NOMO-1 treated with dmso at 0.1 percent for 144 hours (cell line): Measurements from ENCODE around the gene GOLGA2.

Experiments used
- DNase-seq: peaks from one replicate; lab custom pipeline; 2025; ENCODE audit not compliant: unreplicated experiment; lab: John Stamatoyannopoulos, UW

GOLGA2 gene

GRCh38 chr9:128260340-128260739, 15.5 kb downstream of the GOLGA2 start:
- DNase-seq: no peak

- no peak for DNase-seq
Measured at GRCh38 chr9:128259156-128259555, 16.7 kb downstream of the GOLGA2 start.

- no peak for DNase-seq
Measured at GRCh38 chr9:128258326-128258725, 17.5 kb downstream of the GOLGA2 start.

DNA sequence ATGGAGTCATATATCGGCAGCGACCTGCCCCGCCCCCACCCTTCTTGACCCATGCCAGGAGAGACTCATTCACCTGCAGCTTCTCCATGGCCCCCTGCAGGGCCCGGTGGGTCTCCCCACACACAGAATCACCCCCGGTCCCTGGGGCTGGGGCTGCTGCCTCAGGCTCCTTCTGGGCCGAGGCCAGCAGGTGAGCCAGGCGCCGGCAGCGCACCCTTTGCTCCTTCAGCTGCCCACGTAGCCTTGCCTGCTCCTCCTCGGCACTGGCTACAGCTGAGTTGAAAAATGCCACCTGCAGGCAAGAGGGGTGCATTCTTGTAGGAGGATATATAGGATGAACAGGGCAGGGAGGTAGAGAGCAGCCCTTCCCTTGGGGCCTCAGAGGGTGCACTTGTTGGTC, 17.9 kb downstream of the GOLGA2 start:
- DNase-seq: no peak

DNA sequence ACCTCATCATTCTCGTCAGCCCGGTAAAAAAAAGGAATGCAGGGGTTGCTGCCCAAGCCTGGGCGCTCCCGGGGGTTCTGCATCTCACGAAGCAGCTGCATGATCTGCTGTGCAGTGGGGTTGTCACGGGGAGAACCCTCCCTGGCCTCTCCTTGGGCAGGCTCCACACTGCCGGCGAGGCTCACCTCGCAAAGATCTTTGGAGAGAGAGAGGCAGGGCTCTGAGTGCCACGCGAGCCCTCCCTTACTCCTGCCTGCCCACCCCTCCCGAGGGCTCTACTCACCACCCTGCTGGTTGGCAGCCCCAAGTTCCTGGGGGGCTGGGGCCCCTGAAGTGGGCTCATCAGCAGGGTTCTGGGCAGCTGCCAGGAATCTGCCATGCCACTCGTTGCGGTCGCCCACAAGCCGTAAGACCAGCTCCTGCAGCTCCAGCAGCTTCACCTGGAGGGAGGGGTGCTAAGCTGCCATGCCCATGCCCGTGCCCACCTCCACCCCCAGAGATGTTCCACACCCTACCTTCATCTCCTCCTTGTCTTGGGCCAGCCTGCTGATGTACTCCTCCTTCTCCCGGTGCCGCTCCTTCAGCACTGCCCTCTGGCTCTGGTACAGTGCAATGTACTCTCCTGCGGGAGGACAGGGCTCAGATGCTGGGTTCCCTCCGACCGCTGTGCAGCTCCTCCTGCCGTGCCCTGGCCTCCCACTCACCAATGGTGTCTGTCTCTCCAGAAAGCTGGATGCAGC, 18.6 kb downstream of the GOLGA2 start:
- no peak for DNase-seq

DNA sequence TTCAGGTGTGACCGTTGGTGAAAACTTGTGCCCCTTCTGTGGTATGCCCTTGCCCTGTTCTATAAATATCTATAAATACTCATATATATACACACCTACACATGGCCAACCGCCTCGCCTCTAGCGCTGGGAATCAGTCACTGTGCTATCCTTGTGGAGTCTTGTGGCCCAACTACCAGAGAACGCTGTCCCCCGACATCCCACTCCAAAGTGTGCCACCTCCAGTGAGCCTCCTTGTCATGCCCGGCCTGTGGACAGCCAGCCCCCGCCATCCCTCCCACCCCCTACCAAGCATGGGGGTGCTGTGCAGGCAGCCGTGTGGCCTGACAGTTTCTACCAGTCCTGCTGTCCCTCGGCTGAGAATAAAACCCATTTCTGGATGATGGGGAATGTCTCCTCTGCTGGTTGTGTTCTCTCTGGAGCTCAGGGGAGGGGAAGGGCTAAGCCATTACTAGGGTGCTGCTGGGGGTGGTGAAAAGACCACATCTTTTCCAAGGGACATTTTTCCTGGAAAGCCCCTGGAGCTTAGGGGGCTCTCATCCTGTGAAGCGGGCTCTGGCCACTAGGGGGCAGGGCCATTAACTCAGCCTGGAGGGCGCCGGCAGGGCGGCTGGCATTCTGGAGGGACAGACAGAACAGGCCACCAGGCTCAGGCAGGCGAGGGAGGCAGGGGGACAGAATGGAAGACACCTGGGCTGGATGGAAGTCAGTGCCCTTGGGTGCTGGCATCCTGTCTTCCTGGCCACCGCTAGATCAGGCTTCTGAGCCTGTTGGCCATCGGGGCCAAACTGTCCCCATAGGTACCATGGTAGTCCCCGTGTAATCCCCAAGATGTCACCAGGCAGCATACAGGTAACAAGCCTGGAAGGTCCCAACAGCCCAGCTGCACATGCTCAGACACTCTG, 20.7 kb downstream of the GOLGA2 start:
- no peak for DNase-seq

- no peak for DNase-seq
Measured at GRCh38 chr9:128254362-128254761, 21.4 kb downstream of the GOLGA2 start.

- no peak for DNase-seq
Measured at GRCh38 chr9:128253991-128254346, 21.8 kb downstream of the GOLGA2 start.

- DNase-seq: no peak
Measured at GRCh38 chr9:128253140-128253990, 22.4 kb downstream of the GOLGA2 start.

GRCh38 chr9:128252317-128253139, 23.3 kb downstream of the GOLGA2 start:
- DNase-seq: no peak

- no peak for DNase-seq
Measured at GRCh38 chr9:128251732-128252100, 24.1 kb downstream of the GOLGA2 start.

DNA sequence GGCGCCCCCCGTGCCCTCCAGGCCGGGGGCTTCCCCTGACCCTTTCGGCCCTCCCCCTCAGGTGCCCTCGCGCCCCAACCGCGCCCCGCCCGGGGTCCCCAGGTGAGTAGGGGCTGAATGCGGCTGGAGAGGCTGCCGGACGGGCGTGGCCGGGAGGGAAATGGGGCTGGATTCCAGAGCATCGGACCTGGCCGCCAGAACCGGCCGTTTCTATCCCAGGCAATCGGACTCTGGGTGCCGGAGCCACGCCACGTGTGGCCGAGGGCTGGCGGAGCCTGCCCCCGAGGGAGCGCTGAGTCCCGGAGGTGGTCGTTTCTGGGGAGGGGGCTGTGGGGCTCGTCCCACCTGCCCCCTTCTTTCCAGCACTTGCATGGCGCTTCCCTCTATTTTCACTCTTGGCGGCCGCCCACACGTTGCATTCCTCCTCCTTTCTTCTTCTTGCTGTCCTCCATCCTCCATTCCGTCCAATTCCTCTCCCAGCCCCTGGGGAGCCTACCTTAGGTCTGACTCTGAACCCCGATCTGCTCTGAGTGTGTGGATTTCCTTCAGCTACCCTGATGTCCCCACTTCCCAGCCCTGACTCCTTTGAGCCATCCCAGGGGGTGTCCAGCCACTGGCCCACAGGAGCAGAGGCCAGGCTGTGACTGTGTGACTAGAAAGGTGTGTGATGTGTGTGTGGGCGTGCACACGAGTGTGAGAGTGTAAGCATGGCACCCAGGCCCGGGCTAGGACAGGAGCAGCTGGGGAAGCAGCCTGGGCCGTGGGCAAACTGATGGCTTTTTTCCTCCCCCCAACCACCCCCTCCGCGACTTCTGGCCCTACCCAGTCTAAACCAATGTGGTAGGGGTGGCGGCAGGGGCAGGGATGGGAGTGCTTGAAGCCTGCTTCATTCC, 24.7 kb downstream of the GOLGA2 start:
- no peak for DNase-seq

GRCh38 chr9:128249908-128250838, 25.6 kb downstream of the GOLGA2 start:
- peak; percentile 35 for DNase-seq

DNA sequence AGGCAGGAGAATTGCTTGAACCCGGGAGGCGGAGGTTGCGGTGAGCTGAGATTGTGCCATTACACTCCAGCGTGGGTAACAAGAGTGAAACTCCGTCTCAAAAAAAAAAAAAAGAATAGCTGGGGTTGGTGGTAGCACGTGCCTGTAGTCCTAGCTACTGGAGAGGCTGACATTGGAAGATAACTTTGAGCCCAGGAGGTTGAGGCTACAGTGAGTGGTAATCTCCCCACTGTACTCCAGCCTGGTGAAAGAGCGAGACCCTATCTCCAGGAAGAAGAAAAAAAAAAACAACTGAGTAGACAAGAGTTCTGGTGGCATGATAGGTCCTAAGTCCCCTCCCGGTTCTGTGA, 26.3 kb downstream of the GOLGA2 start:
- no peak for DNase-seq

GRCh38 chr9:128247226-128247803, 28.5 kb downstream of the GOLGA2 start:
- no peak for DNase-seq

DNA sequence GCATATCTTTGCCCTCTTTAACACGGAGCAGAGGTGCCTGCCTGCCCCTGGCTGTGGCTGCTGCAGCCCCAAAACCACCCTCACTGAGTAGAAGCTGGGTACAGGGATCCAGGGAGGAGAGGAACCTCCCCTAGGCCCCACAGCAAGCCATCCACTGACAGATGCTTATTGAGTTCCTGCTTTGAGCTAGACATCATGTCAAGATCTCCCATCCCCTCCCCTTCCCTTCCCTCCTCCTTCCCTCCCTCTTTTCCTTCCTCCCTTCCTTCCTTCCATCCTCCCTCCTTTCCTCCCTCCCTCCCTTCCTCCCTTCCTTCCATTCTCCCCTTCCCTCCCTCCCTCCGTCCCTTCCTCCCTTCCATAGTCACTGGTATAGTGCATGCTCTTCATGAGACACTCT, 29.3 kb downstream of the GOLGA2 start:
- DNase-seq: no peak

GRCh38 chr9:128245421-128246151, 30.2 kb downstream of the GOLGA2 start:
- DNase-seq: peak; percentile 17

DNA sequence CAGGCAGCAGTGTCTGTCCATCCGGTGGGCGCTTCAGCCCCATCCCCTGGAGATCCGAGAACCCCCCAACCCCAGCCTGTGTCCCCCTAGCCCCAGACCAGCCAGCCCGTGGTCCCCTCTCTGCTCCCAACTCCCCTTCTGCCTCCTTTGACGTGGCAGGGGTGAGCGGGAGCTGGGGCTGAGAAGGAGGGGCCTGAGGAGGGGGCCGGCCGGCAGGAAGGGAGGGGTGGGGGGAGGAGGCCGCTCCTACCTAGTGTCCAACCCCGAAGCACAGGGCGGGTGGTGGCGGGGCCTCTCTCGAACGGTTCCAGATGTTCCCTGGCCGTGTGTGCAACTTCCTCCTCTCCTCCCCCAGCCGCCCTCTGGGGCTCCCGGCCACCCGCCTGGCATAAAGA, 31.0 kb downstream of the GOLGA2 start:
- DNase-seq: peak; percentile 93
